Esophagus squamous epithelium (tissue), 5 donors: Measurements from ENCODE around the gene C12orf60. TPM values are rescaled to one million over a fixed set of nuclear protein-coding genes. Genes with fewer than 3 reads are reported as not detected.
A peak's percentile ranks its signal among the peaks of the same experiment; 100 is the strongest.

Source experiments
- DNase-seq: peaks from one replicate; lab custom pipeline; 2025; lab: John Stamatoyannopoulos, UW
- H3K27ac ChIP-seq, 4 donors: fragments of 200-600 bp; sonication (generic); one replicate each; pipeline ENCODE4 v1.5.1; 2016 to 2019; ENCODE audit warnings: mild to moderate bottlenecking in 1 of 4
- H3K27me3 ChIP-seq, 4 donors: fragments of 200-600 bp; sonication (generic); 1 replicate in 3 of 4; 2 replicates in 1 of 4; pipeline versions ENCODE4 v1.5.1 to v1.6.0; 2017 to 2021; ENCODE audit warnings: antibody characterized with exemption in 1 of 4
- H3K36me3 ChIP-seq, 3 donors: fragments of 200-600 bp; sonication (generic); one replicate each; pipeline ENCODE4 v1.5.1; 2016 to 2019
- H3K4me1 ChIP-seq, 3 donors: fragments of 200-600 bp; sonication (generic); one replicate each; pipeline ENCODE4 v1.5.1; 2017 to 2019
- H3K4me3 ChIP-seq, 4 donors: fragments of 200-600 bp; sonication (generic); 1 replicate in 3 of 4; 2 replicates in 1 of 4; pipeline ENCODE4 v1.5.1; 2016 to 2019; ENCODE audit warnings: mild to moderate bottlenecking in 2 of 4, moderate library complexity in 1 of 4
- H3K9me3 ChIP-seq, 3 donors: fragments of 200-600 bp; sonication (generic); one replicate each; pipeline ENCODE4 v1.5.1; 2016 to 2019
- CTCF ChIP-seq, 6 experiments: fragments of 450-650 bp in 4 of 6; fragments of 200-600 bp in 2 of 6; sonication (generic) in 2 of 6; IDR thresholded peaks; one replicate each; pipeline ENCODE4 v1.5.1; 2016 to 2019; ENCODE audit warnings: antibody characterized with exemption in 6 of 6, mild to moderate bottlenecking in 4 of 6, moderate library complexity in 4 of 6
- POLR2A ChIP-seq, 4 donors: fragments of 450-650 bp; IDR thresholded peaks; one replicate each; pipeline ENCODE4 v1.6.1; 2017; ENCODE audit warnings: antibody characterized with exemption in 4 of 4, mild to moderate bottlenecking in 4 of 4, moderate library complexity in 3 of 4
- WGBS, 2 donors: methylation state at CpG; one replicate each; pipeline ENCODE4 v1.1.5; 2018; 5-methylcytosine and 5-hydroxymethylcytosine counted together
- intact Hi-C: fragments of 100-400 bp; cut with DNase I; formaldehyde crosslinking; loops from one replicate; pipeline ENCODE4 v1.15.0; 2022
- total RNA-seq, 4 donors: library from RNA; depleted of rRNA; stranded (reverse); fragments of >200 nt; gene quantifications; one replicate each; pipeline ENCODE4 v1.1.0, GENCODE V29; 2016
- donor health status: DM: yes; HTN: yes; CAD: no.

Gene C12orf60
- total RNA-seq, 4 donors from 2014 or later, result 0.15 to 2.6 (median 0.65) TPM

GRCh38 chr12:14839262-14839661 lies 35.8 kb downstream of the C12orf60 start:
- intact Hi-C loops, result no loop called here
- Histone ChIP-seq H3K4me1 (peaks cover 0 to 19% (median 16%) of the 10 kb centered on the region in 3 donors), H3K36me3 (no peaks in the 10 kb centered on the region), H3K9me3 (no peaks in the 10 kb centered on the region), H3K4me3 (no peak overlapping the region), H3K27ac (no peak overlapping the region), H3K27me3 (no peaks in the 10 kb centered on the region)
- 92 to 100% methylated on average over 1 of the region's 1 CpG for WGBS, 2 donors
- TF ChIP-seq CTCF (IDR thresholded peaks at IDR 0.05) (no peak), POLR2A (IDR thresholded peaks at IDR 0.05) (no peak)
- no peak for DNase-seq

GRCh38 chr12:14840616-14841015 lies 37.1 kb downstream of the C12orf60 start:
- no peak overlapping the region for H3K4me3 ChIP-seq
- no peaks in the 10 kb centered on the region for H3K36me3 ChIP-seq
- intact Hi-C loops, result no loop called here
- H3K27ac ChIP-seq, result peak overlapping the region in 1 of 4 donors; percentile 48
- no peaks in the 10 kb centered on the region for H3K27me3 ChIP-seq
- no peak for DNase-seq
- TF ChIP-seq CTCF (IDR thresholded peaks at IDR 0.05), result no peak
- TF ChIP-seq POLR2A (IDR thresholded peaks at IDR 0.05), result no peak
- H3K4me1 ChIP-seq, result peaks cover 0 to 23% (median 16%) of the 10 kb centered on the region in 3 donors
- H3K9me3 ChIP-seq, result no peaks in the 10 kb centered on the region
- 74 to 84% methylated on average over 4 of the region's 4 CpGs for WGBS, 2 donors

- H3K9me3 ChIP-seq, result no peaks in the 10 kb centered on the region
- TF ChIP-seq POLR2A (IDR thresholded peaks at IDR 0.05) (no peak), CTCF (IDR thresholded peaks at IDR 0.05) (no peak)
- DNase-seq, result no peak
Observed at GRCh38 chr12:14841761-14842160, 38.3 kb downstream of the C12orf60 start.

GRCh38 chr12:14842315-14842714 lies 38.8 kb downstream of the C12orf60 start:
- peaks cover 0 to 38% (median 29%) of the 10 kb centered on the region in 3 donors for H3K4me1 ChIP-seq
- H3K27ac ChIP-seq, result peak overlapping the region in 3 of 4 donors; percentile 40 to 76 (median 44)
- intact Hi-C loops, result no loop called here
- no peak overlapping the region for H3K4me3 ChIP-seq
- no peak for DNase-seq
- H3K27me3 ChIP-seq, result no peaks in the 10 kb centered on the region
- no peaks in the 10 kb centered on the region for H3K9me3 ChIP-seq
- WGBS, 2 donors, result 79 to 81% methylated on average over 3 of the region's 3 CpGs
- H3K36me3 ChIP-seq, result no peaks in the 10 kb centered on the region
- TF ChIP-seq CTCF (IDR thresholded peaks at IDR 0.05) (no peak), POLR2A (IDR thresholded peaks at IDR 0.05) (no peak)

More at GRCh38 chr12:14841761-14842160, 38.3 kb downstream of the C12orf60 start:
- Histone ChIP-seq H3K27me3 (no peaks in the 10 kb centered on the region), H3K4me1 (peaks cover 0 to 33% (median 27%) of the 10 kb centered on the region in 3 donors), H3K27ac (peak overlapping the region in 3 of 4 donors; percentile 40 to 76 (median 48)), H3K4me3 (no peak overlapping the region), H3K36me3 (no peaks in the 10 kb centered on the region)
- intact Hi-C loops, result no loop called here
- 24 to 29% methylated on average over 3 of the region's 3 CpGs for whole genome bisulfite sequencing, 2 donors

- Histone ChIP-seq H3K36me3 (no peaks in the 10 kb centered on the region), H3K9me3 (no peaks in the 10 kb centered on the region), H3K27ac (peak within 1 kb of the TSS in 3 of 4 donors; percentile 40 to 76 (median 44)), H3K27me3 (no peaks in the 10 kb centered on the region), H3K4me3 (no peak within 1 kb of the TSS), H3K4me1 (peaks cover 0 to 41% (median 29%) of the 10 kb centered on the region in 3 donors)
- no peak for DNase-seq
- TF ChIP-seq POLR2A (IDR thresholded peaks at IDR 0.05), result no peak
- WGBS, 2 donors, result 78 to 82% methylated on average over 10 of the region's 10 CpGs
- intact Hi-C loops, result no loop called here
Observed at GRCh38 chr12:14843425-14843887, 40.0 kb downstream of the C12orf60 start, which contains the start of gene ART4. TSS of gene ART4 (minus strand) at chr12:14843526. CDS start at chr12:14843113, 413 bp downstream.
